ENCODE measurements around the gene FNBP1. TPM values are rescaled to one million over a fixed set of nuclear protein-coding genes. Genes with fewer than 3 reads are reported as not detected.
A peak's percentile ranks its signal among the peaks of the same experiment; 100 is the strongest.

FNBP1 gene
- polyA plus RNA-seq, 3 donors: 37.6 to 60.7 (median 51.4) TPM

- Histone ChIP-seq H3K9me3 (replicated peaks in 1 of 2; ENCODE audit: control insufficient read depth in 1 of 2, insufficient read depth in 1 of 2, low read length in 2 of 2) (no peaks in the 10 kb centered on the region), H3K27ac (ENCODE audit: low read depth in 1 of 2, low read length in 2 of 2) (peak overlapping the region; percentile 59 to 79), H3K4me3 (replicated peaks in 1 of 3; ENCODE audit: low read depth in 2 of 3, low read length in 3 of 3) (no peak overlapping the region), H3K36me3 (replicated peaks in 1 of 2; ENCODE audit: control insufficient read depth in 1 of 2, insufficient read depth in 2 of 2, low read length in 2 of 2) (peaks cover 57 to 81% of the 10 kb centered on the region in 2 donors), H3K9ac (ENCODE audit: insufficient read depth, low read length, poor library complexity, severe bottlenecking) (no peak overlapping the region), H3K27me3 (ENCODE audit: control insufficient read depth in 2 of 2, insufficient read depth in 2 of 2, low read length in 2 of 2) (no peaks in the 10 kb centered on the region), H3K79me2 (ENCODE audit: insufficient read depth, low read length) (peaks cover 8% of the 10 kb centered on the region), H2AFZ (ENCODE audit: insufficient read depth, low read depth, low read length, poor library complexity, severe bottlenecking) (no peak overlapping the region), H4K20me1 (ENCODE audit: insufficient read depth, low read length) (peaks cover 5% of the 10 kb centered on the region), H3K4me2 (replicated peaks; ENCODE audit: extremely low read depth, low read length, poor library complexity, severe bottlenecking) (no peak overlapping the region), H3K4me1 (ENCODE audit: control insufficient read depth in 1 of 2, insufficient read depth in 2 of 2, low read length in 2 of 2) (peaks cover 21 to 26% of the 10 kb centered on the region in 2 donors)
- Mint-ChIP-seq H3K4me1 (peaks cover 20% of the 10 kb centered on the region), H3K9me3 (peaks cover 0 to 5% (median 2%) of the 10 kb centered on the region in 7 donors), H3K4me3 (no peak overlapping the region), H3K27ac (peak overlapping the region; percentile 44 to 83 (median 78)), H3K27me3 (ENCODE audit: low read depth in 3 of 3) (peaks cover 0 to 3% (median 1%) of the 10 kb centered on the region in 3 donors), H3K36me3 (peaks cover 78 to 88% of the 10 kb centered on the region in 2 donors)
- DNase-seq: peak; percentile 58 to 84 (median 68)
- intact Hi-C loops (cut with micrococcal nuclease): no loop called here
- WGBS (ENCODE audit: insufficient coverage): 95% methylated on average over 16 of the region's 20 CpGs
- TF ChIP-seq CTCF (IDR thresholded peaks at IDR 0.05): no peak
Observed at GRCh38 chr9:129900263-129901027, 142.5 kb downstream of the FNBP1 start.

- H3K4me3 Mint-ChIP-seq: no peak overlapping the region
- H3K79me2 ChIP-seq (ENCODE audit: insufficient read depth, low read length): peaks cover 8% of the 10 kb centered on the region
- peaks cover 20% of the 10 kb centered on the region for H3K4me1 Mint-ChIP-seq
- no peak for TF ChIP-seq CTCF (IDR thresholded peaks at IDR 0.05)
- peaks cover 21 to 26% of the 10 kb centered on the region in 2 donors for H3K4me1 ChIP-seq (ENCODE audit: control insufficient read depth in 1 of 2, insufficient read depth in 2 of 2, low read length in 2 of 2)
- no peak overlapping the region for H3K9ac ChIP-seq (ENCODE audit: insufficient read depth, low read length, poor library complexity, severe bottlenecking)
- DNase-seq: no peak
- no peak overlapping the region for H3K4me3 ChIP-seq (replicated peaks in 1 of 3; ENCODE audit: low read depth in 2 of 3, low read length in 3 of 3)
- intact Hi-C loops (cut with micrococcal nuclease): no loop called here
- peaks cover 5% of the 10 kb centered on the region for H4K20me1 ChIP-seq (ENCODE audit: insufficient read depth, low read length)
- 49% methylated on average over 2 of the region's 2 CpGs for WGBS (ENCODE audit: insufficient coverage)
- no peak overlapping the region for H2AFZ ChIP-seq (ENCODE audit: insufficient read depth, low read depth, low read length, poor library complexity, severe bottlenecking)
- peaks cover 81 to 89% of the 10 kb centered on the region in 2 donors for H3K36me3 Mint-ChIP-seq
- H3K27ac ChIP-seq (ENCODE audit: low read depth in 1 of 2, low read length in 2 of 2): peak overlapping the region; percentile 59 to 79
- H3K4me2 ChIP-seq (replicated peaks; ENCODE audit: extremely low read depth, low read length, poor library complexity, severe bottlenecking): no peak overlapping the region
- peak overlapping the region in 6 of 7 donors; percentile 41 to 83 (median 68) for H3K27ac Mint-ChIP-seq
- peaks cover 0 to 3% (median 1%) of the 10 kb centered on the region in 3 donors for H3K27me3 Mint-ChIP-seq (ENCODE audit: low read depth in 3 of 3)
- H3K27me3 ChIP-seq (ENCODE audit: control insufficient read depth in 2 of 2, insufficient read depth in 2 of 2, low read length in 2 of 2): no peaks in the 10 kb centered on the region
- H3K9me3 ChIP-seq (replicated peaks in 1 of 2; ENCODE audit: control insufficient read depth in 1 of 2, insufficient read depth in 1 of 2, low read length in 2 of 2): no peaks in the 10 kb centered on the region
- H3K9me3 Mint-ChIP-seq: peaks cover 0 to 5% (median 2%) of the 10 kb centered on the region in 7 donors
- H3K36me3 ChIP-seq (replicated peaks in 1 of 2; ENCODE audit: control insufficient read depth in 1 of 2, insufficient read depth in 2 of 2, low read length in 2 of 2): peaks cover 57 to 85% of the 10 kb centered on the region in 2 donors
Observed at GRCh38 chr9:129899620-129900019, 143.4 kb downstream of the FNBP1 start.
